ENCODE measurements around the gene DDX10. TPM values are rescaled to one million over a fixed set of nuclear protein-coding genes. Genes with fewer than 3 reads are reported as not detected.

DDX10 gene
- total RNA-seq, 1 donor from 2014 or later: 32.2 TPM

GRCh38 chr11:108643974-108644373, 20.9 kb upstream of the DDX10 start:
- no peak for DNase-seq (ENCODE audit: low read depth)
- peaks cover 11% of the 10 kb centered on the region for H3K4me1 Mint-ChIP-seq (ENCODE audit: low read depth, unreplicated experiment)
- no peaks in the 10 kb centered on the region for H3K27me3 ChIP-seq (ENCODE audit: insufficient read depth, low read length)
- H3K9me3 Mint-ChIP-seq (ENCODE audit: unreplicated experiment): no peaks in the 10 kb centered on the region
- no peaks in the 10 kb centered on the region for H3K4me1 ChIP-seq (ENCODE audit: insufficient read depth, low read length)
- H3K9ac ChIP-seq (ENCODE audit: low read length): no peak overlapping the region
- H3K36me3 ChIP-seq (ENCODE audit: insufficient read depth, low read length): no peaks in the 10 kb centered on the region
- H3K79me2 ChIP-seq (ENCODE audit: insufficient read depth, low read length): no peaks in the 10 kb centered on the region
- no peak for FAIRE-seq
- H3K27me3 Mint-ChIP-seq (ENCODE audit: low read depth, unreplicated experiment): no peaks in the 10 kb centered on the region
- H3K4me3 Mint-ChIP-seq (ENCODE audit: unreplicated experiment): no peak overlapping the region
- no peaks in the 10 kb centered on the region for H3K36me3 Mint-ChIP-seq (ENCODE audit: low read depth, unreplicated experiment)
- H4K20me1 ChIP-seq (ENCODE audit: insufficient read depth, low read length): no peaks in the 10 kb centered on the region
- TF ChIP-seq EZH2 (IDR thresholded peaks at IDR 0.05; ENCODE audit: insufficient read depth, low read length): no peak
- TF ChIP-seq CTCF (IDR thresholded peaks at IDR 0.05; ENCODE audit: insufficient read depth, low read depth, low read length): no peak
- no peak overlapping the region for H3K4me3 ChIP-seq (ENCODE audit: insufficient read depth, low read depth, low read length)
- no peaks in the 10 kb centered on the region for H3K9me3 ChIP-seq (ENCODE audit: insufficient read depth, low read depth, low read length)
- H3K4me2 ChIP-seq (ENCODE audit: low read length): no peak overlapping the region
- H3K27ac Mint-ChIP-seq (ENCODE audit: unreplicated experiment): no peak overlapping the region
- H3K27ac ChIP-seq (ENCODE audit: low read depth, low read length): no peak overlapping the region
- no peak overlapping the region for H2AFZ ChIP-seq (ENCODE audit: low read depth, low read length)

DNA sequence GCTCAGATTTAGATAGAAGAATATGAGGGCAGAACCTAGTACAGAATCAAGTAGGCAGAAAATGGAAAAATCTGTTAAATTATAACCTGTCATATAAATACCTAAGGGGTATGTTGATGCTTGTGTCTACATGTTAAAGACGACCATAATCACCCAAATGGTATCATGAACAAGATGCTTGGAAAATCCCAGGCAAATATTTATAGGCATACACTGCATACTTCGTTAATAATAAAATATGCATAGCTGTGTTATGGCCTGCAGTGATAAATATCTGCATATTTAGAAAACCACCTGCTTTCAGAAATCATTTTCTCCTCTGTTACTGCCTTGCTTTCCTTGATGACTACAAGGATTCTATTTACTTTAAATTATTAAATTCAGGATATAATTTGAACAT, 18.9 kb upstream of the DDX10 start:
- H3K36me3 ChIP-seq (ENCODE audit: insufficient read depth, low read length): no peaks in the 10 kb centered on the region
- no peak overlapping the region for H3K9ac ChIP-seq (ENCODE audit: low read length)
- H3K27ac ChIP-seq (ENCODE audit: low read depth, low read length): no peak overlapping the region
- no peak overlapping the region for H3K4me3 ChIP-seq (ENCODE audit: insufficient read depth, low read depth, low read length)
- DNase-seq (ENCODE audit: low read depth): no peak
- no peak for TF ChIP-seq EZH2 (IDR thresholded peaks at IDR 0.05; ENCODE audit: insufficient read depth, low read length)
- TF ChIP-seq CTCF (IDR thresholded peaks at IDR 0.05; ENCODE audit: insufficient read depth, low read depth, low read length): no peak
- Mint-ChIP-seq H3K4me3 (ENCODE audit: unreplicated experiment) (no peak overlapping the region), H3K27me3 (ENCODE audit: low read depth, unreplicated experiment) (no peaks in the 10 kb centered on the region), H3K9me3 (ENCODE audit: unreplicated experiment) (no peaks in the 10 kb centered on the region), H3K36me3 (ENCODE audit: low read depth, unreplicated experiment) (no peaks in the 10 kb centered on the region), H3K27ac (ENCODE audit: unreplicated experiment) (no peak overlapping the region), H3K4me1 (ENCODE audit: low read depth, unreplicated experiment) (peaks cover 11% of the 10 kb centered on the region)
- H3K9me3 ChIP-seq (ENCODE audit: insufficient read depth, low read depth, low read length): no peaks in the 10 kb centered on the region
- no peaks in the 10 kb centered on the region for H3K4me1 ChIP-seq (ENCODE audit: insufficient read depth, low read length)
- FAIRE-seq: no peak
- no peaks in the 10 kb centered on the region for H3K27me3 ChIP-seq (ENCODE audit: insufficient read depth, low read length)
- no peaks in the 10 kb centered on the region for H3K79me2 ChIP-seq (ENCODE audit: insufficient read depth, low read length)
- no peak overlapping the region for H2AFZ ChIP-seq (ENCODE audit: low read depth, low read length)
- H4K20me1 ChIP-seq (ENCODE audit: insufficient read depth, low read length): no peaks in the 10 kb centered on the region
- no peak overlapping the region for H3K4me2 ChIP-seq (ENCODE audit: low read length)

DNA sequence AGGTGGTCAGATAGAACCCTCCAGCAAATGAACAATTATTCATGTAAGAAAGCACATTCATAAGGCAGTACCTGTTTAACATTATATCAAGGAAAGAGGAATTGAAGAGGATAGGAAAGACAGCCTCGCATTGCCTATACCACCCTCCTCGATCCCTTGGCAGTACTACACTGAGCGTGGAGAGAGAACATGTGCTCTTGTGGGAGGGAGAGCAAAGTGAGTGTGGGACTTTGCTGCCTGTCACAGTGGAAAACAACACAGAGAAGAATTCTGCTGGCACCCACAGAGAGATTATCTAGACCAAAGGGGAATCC, 17.5 kb upstream of the DDX10 start:
- Histone ChIP-seq H4K20me1 (ENCODE audit: insufficient read depth, low read length) (no peaks in the 10 kb centered on the region), H3K27me3 (ENCODE audit: insufficient read depth, low read length) (no peaks in the 10 kb centered on the region), H3K79me2 (ENCODE audit: insufficient read depth, low read length) (no peaks in the 10 kb centered on the region), H3K9ac (ENCODE audit: low read length) (no peak overlapping the region), H3K4me2 (ENCODE audit: low read length) (no peak overlapping the region), H3K36me3 (ENCODE audit: insufficient read depth, low read length) (no peaks in the 10 kb centered on the region), H3K27ac (ENCODE audit: low read depth, low read length) (no peak overlapping the region), H3K9me3 (ENCODE audit: insufficient read depth, low read depth, low read length) (no peaks in the 10 kb centered on the region), H3K4me3 (ENCODE audit: insufficient read depth, low read depth, low read length) (no peak overlapping the region), H2AFZ (ENCODE audit: low read depth, low read length) (no peak overlapping the region), H3K4me1 (ENCODE audit: insufficient read depth, low read length) (no peaks in the 10 kb centered on the region)
- FAIRE-seq (no peak), DNase-seq (ENCODE audit: low read depth) (no peak)
- Mint-ChIP-seq H3K27me3 (ENCODE audit: low read depth, unreplicated experiment) (no peaks in the 10 kb centered on the region), H3K4me3 (ENCODE audit: unreplicated experiment) (no peak overlapping the region), H3K27ac (ENCODE audit: unreplicated experiment) (no peak overlapping the region), H3K4me1 (ENCODE audit: low read depth, unreplicated experiment) (peaks cover 11% of the 10 kb centered on the region), H3K36me3 (ENCODE audit: low read depth, unreplicated experiment) (no peaks in the 10 kb centered on the region), H3K9me3 (ENCODE audit: unreplicated experiment) (no peaks in the 10 kb centered on the region)
- TF ChIP-seq CTCF (IDR thresholded peaks at IDR 0.05; ENCODE audit: insufficient read depth, low read depth, low read length): no peak
- TF ChIP-seq EZH2 (IDR thresholded peaks at IDR 0.05; ENCODE audit: insufficient read depth, low read length): no peak
